SIG-M5 treated with dmso at 0.1 percent for 504 hours (cell line): ENCODE results near the gene C9.
"Not testable (repeated sequence)": the region's sequence is repeated elsewhere in the genome, so short reads cannot be mapped to it uniquely, and the experiment has no call there.

Experiments
- DNase-seq: peaks from one replicate; lab custom pipeline; 2025; ENCODE audit not compliant: unreplicated experiment; lab: John Stamatoyannopoulos, UW

The C9 gene

GRCh38 chr5:39266442-39266841 lies 97.9 kb downstream of the C9 start:
- no peak for DNase-seq

GRCh38 chr5:39264528-39264927 lies 99.8 kb downstream of the C9 start:
- DNase-seq = no peak

- peak; percentile 84 for DNase-seq
Observed at GRCh38 chr5:39262981-39263380, 101.3 kb downstream of the C9 start.

- no peak for DNase-seq
Observed at GRCh38 chr5:39260095-39260494, 104.2 kb downstream of the C9 start.

- no peak for DNase-seq
Observed at GRCh38 chr5:39257554-39257953, 106.7 kb downstream of the C9 start.

- peak; percentile 78 for DNase-seq
Observed at GRCh38 chr5:39256477-39257235, 107.6 kb downstream of the C9 start.

- no peak for DNase-seq
Observed at GRCh38 chr5:39255406-39255805, 108.9 kb downstream of the C9 start.

GRCh38 chr5:39254671-39255070 lies 109.6 kb downstream of the C9 start:
- no peak for DNase-seq

- no peak for DNase-seq
Observed at GRCh38 chr5:39253196-39253595, 111.1 kb downstream of the C9 start.

DNA sequence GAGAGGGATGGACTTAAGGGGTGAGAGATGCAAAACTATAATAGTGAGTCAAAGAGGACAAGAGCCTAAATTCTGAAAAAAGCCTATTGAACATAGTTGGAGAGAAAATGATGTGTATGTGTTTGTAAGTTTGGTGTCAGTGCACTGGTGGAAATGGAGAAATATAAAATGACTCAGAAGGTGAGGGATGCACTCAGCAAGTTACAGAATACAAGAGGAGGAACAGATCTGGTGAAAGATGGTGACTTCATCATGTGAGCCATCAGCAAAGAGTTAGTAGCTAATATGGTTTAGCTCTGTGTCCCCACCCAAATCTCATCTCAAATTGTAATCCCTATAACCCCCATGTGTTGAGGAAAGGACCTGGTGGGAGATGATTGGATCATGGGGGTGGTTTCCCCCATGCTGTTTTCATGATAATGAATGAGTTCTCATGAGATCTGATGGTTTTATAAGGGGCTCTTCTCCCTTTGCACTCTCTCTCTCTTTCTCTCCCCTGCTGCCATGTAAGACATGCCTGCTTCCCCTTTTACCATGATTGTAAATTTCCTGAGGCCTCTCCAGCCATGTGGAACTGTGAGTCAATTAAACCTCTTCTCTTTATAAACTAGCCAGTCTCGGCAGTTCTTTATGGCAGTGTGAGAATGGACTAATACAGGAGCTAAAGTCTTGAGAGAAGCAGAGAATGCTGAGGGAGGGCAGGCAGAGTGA lies 114.6 kb downstream of the C9 start:
- no peak for DNase-seq

GRCh38 chr5:39249069-39249468 lies 115.2 kb downstream of the C9 start:
- no peak for DNase-seq

DNA sequence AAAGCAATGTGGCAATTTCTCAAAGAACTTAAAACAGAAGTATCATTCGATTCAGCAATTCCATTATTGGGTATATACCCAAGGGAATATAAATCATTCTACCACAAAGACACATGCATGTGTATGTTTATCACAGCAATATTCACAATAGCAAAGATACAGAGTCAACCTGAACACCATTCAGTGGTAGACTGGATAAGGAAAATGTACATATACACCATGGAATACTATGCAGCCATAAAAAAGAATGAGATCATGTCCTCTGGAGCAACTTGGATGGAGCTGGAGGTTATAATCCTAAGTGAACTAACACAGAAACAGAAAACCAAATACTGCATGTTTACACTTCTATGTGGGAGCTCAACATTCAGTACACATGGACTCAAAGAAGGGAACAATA lies 123.5 kb downstream of the C9 start:
- no peak for DNase-seq

DNA sequence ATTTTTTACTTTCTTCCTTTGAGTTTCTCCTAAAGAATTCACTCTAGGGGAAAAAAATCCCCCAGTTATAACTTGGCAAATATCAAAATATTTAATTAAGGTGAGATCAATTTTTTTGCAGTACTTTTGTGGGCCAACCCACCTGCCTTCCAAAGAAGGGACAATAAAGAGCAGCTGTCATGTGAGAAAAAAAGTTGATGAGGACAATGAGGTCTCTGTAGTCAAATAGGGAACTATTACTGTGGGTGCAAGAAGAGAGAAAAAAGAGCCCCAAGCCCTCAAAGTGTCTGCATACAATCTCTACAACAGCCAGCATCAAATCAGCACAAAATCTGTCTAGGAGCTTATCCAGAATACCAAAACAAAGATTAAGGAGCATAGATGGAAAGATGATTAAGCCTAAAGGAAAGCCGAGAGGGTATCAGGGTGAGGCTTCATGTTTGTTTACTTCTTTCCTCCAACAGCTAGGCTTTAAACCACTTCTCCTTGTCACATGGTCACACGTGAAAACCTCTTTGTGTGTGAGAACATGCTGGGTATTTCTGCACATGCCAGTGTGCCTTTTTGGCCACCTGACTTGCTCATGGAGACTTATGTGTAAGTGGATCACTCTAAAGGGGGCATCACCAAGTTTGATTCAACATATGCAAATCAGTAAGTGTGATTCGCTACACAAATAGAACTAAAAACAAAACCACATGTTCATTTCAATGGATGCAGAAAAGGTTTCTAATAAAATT lies 125.8 kb downstream of the C9 start:
- DNase-seq = no peak

GRCh38 chr5:39236718-39237117 lies 127.6 kb downstream of the C9 start:
- no peak for DNase-seq

DNA sequence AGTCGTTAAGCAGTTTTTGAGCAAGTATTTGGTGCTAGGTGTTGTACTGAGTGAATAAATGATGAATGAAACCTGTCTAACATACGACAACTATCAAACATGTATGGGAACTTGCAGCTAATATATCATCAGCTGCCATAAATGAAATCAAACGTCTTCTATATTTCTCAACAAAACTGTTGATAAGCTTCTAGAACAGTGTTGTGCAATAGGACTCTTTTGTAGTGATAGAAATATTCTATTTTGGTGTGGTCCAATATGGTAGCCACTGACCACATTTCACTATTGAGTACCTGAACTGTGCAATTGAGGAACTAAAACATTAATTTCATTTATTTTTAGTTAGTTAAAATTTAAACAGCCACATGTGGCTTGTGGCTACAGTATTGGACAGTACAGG lies 128.6 kb downstream of the C9 start:
- no peak for DNase-seq

DNA sequence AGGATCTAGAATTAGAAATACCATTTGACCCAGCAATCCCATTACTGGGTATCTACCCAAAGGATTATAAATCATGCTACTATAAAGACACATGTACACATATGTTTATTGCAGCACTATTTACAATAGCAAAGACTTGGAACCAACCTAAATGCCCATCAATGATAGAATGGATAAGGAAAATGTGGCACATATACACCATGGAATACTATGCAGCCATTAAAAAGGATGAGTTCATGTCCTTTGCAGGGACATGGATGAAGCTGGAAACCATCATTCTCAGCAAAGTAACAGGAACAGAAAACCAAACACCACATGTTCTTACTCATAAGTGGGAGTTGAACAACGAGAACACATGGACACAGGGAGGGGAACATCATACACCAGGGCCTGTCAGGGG lies 129.8 kb downstream of the C9 start:
- DNase-seq = not testable (repeated sequence)
